Heart left ventricle (tissue), 13 donors: ENCODE data around the gene ESPN.

Source experiments
- CTCF ChIP-seq, 12 donors: fragments of 200-600 bp; sonication (generic) in 4 of 12; IDR thresholded peaks; one replicate each; pipeline versions ENCODE4 v1.5.0 to v1.8.0; 2018 to 2022; ENCODE audit warnings: antibody characterized with exemption in 12 of 12, mild to moderate bottlenecking in 5 of 12
- POLR2A ChIP-seq, 2 donors: fragments of 450-650 bp; IDR thresholded peaks; one replicate each; pipeline ENCODE4 v1.6.1; 2017; ENCODE audit warnings: antibody characterized with exemption in 2 of 2, mild to moderate bottlenecking in 2 of 2, moderate library complexity in 2 of 2
- donor health status: ischemic (EF 13 %, LVEDD 7.1; RV severe dilation, severe dysfunction).
- donor health status: DM: no; HTN: yes; CAD: no.
- donor health status: DM: no; HTN: no; CAD: no.
- donor health status: ischemic (EF 25% LVEDD 6.9; RV normal size, moderate dysfunction).
- donor health status: ischemic (EF 25% LVEDD 5.7; RV mildly dilated, moderate dysfunction).
- donor health status: ischemic (EF 35%, LVEDD 5.7; RV mildly dilated, moderate dysfunction).
- donor health status: nonischemic (EF 11% LVEDD 7.7; RV severe dilation, severe dysfunction).
- donor health status: DM: yes; HTN: yes; CAD: no.
- donor health status: PGD.
- donor health status: ischemic (EF 29% LVEDD 5.4; RV normal size, mild dysfunction).
- donor health status: nonischemic (EF 23%, LVEDD 6.1; RV moderate dilation, normal function).

- TF ChIP-seq CTCF (IDR thresholded peaks at IDR 0.05) (no peak), POLR2A (IDR thresholded peaks at IDR 0.05) (no peak)
Observed at GRCh38 chr1:6462412-6463119, 38.0 kb downstream of the ESPN start.
